IMR-90 (cell line): Measurements from ENCODE around the gene ELAVL4. TPM values are rescaled to one million over a fixed set of nuclear protein-coding genes. Genes with fewer than 3 reads are reported as not detected.

ENCODE experiments used
- ATAC-seq: fragments of 200-7000 bp; cut with Tn5 transposase; 2 replicates; pipeline ENCODE4 v1.9.1; 2020; ENCODE audit warnings: low read depth, mild to moderate bottlenecking, moderate library complexity
- BruUV-seq: library from RNA; stranded (reverse); fragments of 400-500 nt; replicated peaks from 2 replicates; lab custom pipeline; 2021; lab: Mats Ljungman, UMichigan
- CTCF ChIA-PET: fragments of 300-600 bp; formaldehyde crosslinking; extraction: SDS; loops from one replicate; lab custom pipeline; 2021; ENCODE audit warnings: antibody characterized with exemption; lab: Yijun Ruan, JAX
- POLR2A ChIA-PET: fragments of 300-600 bp; sonication (Branson Sonifier 250); formaldehyde crosslinking; loops from one replicate; lab custom pipeline; 2022; ENCODE audit warnings: antibody characterized with exemption; ENCODE audit not compliant: unreplicated experiment; lab: Charles Lee
- DNase-seq: peaks from one replicate; pipeline ENCODE4 v3.0.0; 2013
- H2AFZ ChIP-seq: replicated peaks from 2 replicates; pipeline ENCODE3; 2013; ENCODE audit warnings: low read length, mild to moderate bottlenecking; ENCODE audit not compliant: poor library complexity
- H2AK5ac ChIP-seq: 2 replicates; pipeline ENCODE4 v1.6.1; 2013; ENCODE audit warnings: low read depth, low read length, inconsistent platforms
- H2AK9ac ChIP-seq: replicated peaks from 2 replicates; pipeline ENCODE3; 2013; ENCODE audit warnings: mild to moderate bottlenecking, low read depth, low read length, moderate library complexity; ENCODE audit not compliant: poor library complexity
- H2BK120ac ChIP-seq: 2 replicates; pipeline ENCODE4 v1.6.1; 2013; ENCODE audit warnings: low read depth, low read length, inconsistent platforms
- H2BK15ac ChIP-seq: 3 replicates; pipeline ENCODE4 v1.6.1; 2013; ENCODE audit warnings: low read depth, low read length, inconsistent platforms
- H2BK20ac ChIP-seq: 2 replicates; pipeline ENCODE4 v1.6.1; 2013; ENCODE audit warnings: low read depth, mild to moderate bottlenecking, inconsistent platforms, low read length, moderate library complexity
- H2BK5ac ChIP-seq: 2 replicates; pipeline ENCODE4 v1.6.1; 2013; ENCODE audit warnings: mild to moderate bottlenecking, low read depth, low read length, inconsistent platforms; ENCODE audit not compliant: poor library complexity, severe bottlenecking
- H3K14ac ChIP-seq: replicated peaks from 2 replicates; pipeline ENCODE4 v1.6.1; 2013; ENCODE audit warnings: low read depth, low read length, inconsistent platforms
- H3K18ac ChIP-seq: 2 replicates; pipeline ENCODE4 v1.6.1; 2013; ENCODE audit warnings: low read depth, low read length, control low read depth
- H3K23ac ChIP-seq: 2 replicates; pipeline ENCODE4 v1.6.1; 2013; ENCODE audit warnings: low read depth, low read length, inconsistent platforms
- H3K27ac ChIP-seq: 2 replicates; pipeline ENCODE4 v1.5.1; 2013; ENCODE audit warnings: mild to moderate bottlenecking, control low read depth, low read length; ENCODE audit not compliant: insufficient read depth
- H3K27me3 ChIP-seq: 2 replicates; pipeline ENCODE4 v1.6.1; 2013; ENCODE audit warnings: low read length; ENCODE audit not compliant: control insufficient read depth, insufficient read depth
- H3K36me3 ChIP-seq: 2 replicates; pipeline ENCODE4 v1.6.1; 2013; ENCODE audit warnings: low read length, mixed read lengths; ENCODE audit not compliant: control insufficient read depth, insufficient read depth
- H3K4ac ChIP-seq: 2 replicates; pipeline ENCODE4 v1.6.1; 2013; ENCODE audit warnings: low read depth, low read length, inconsistent platforms
- H3K4me1 ChIP-seq: 2 replicates; pipeline ENCODE4 v1.6.1; 2013; ENCODE audit warnings: low read length, mixed read lengths; ENCODE audit not compliant: control insufficient read depth, insufficient read depth
- H3K4me2 ChIP-seq: 2 replicates; pipeline ENCODE4 v1.6.1; 2013; ENCODE audit warnings: low read depth, mild to moderate bottlenecking, control low read depth, low read length, moderate library complexity
- H3K4me3 ChIP-seq: 2 replicates; pipeline ENCODE4 v1.5.1; 2013; ENCODE audit warnings: low read depth, mild to moderate bottlenecking, control low read depth, low read length, moderate library complexity; ENCODE audit not compliant: insufficient read depth
- H3K56ac ChIP-seq: 2 replicates; pipeline ENCODE4 v1.6.1; 2013; ENCODE audit warnings: low read length, inconsistent platforms; ENCODE audit not compliant: insufficient read depth; ENCODE audit errors: extremely low read depth
- H3K79me1 ChIP-seq, 2 experiments: 2 replicates each; pipeline ENCODE4 v1.6.1; 2013; ENCODE audit warnings: low read length in 2 of 2, inconsistent platforms in 1 of 2, low read depth in 1 of 2
- H3K9ac ChIP-seq: 2 replicates; pipeline ENCODE4 v1.6.1; 2013; ENCODE audit warnings: low read depth, low read length, control low read depth
- H3K9me1 ChIP-seq: 2 replicates; pipeline ENCODE4 v1.6.1; 2013; ENCODE audit warnings: low read length, inconsistent platforms; ENCODE audit not compliant: insufficient read depth
- H3K9me3 ChIP-seq: 2 replicates; pipeline ENCODE4 v1.6.1; 2013; ENCODE audit warnings: low read length; ENCODE audit not compliant: control insufficient read depth, insufficient read depth
- H4K20me1 ChIP-seq: 2 replicates; pipeline ENCODE4 v1.6.1; 2013; ENCODE audit warnings: low read length, inconsistent platforms; ENCODE audit not compliant: insufficient read depth
- H4K5ac ChIP-seq: 2 replicates; pipeline ENCODE4 v1.6.1; 2013; ENCODE audit warnings: mild to moderate bottlenecking, low read depth, low read length, control low read depth
- H4K8ac ChIP-seq, 2 experiments: 2 replicates each; pipeline ENCODE4 v1.6.1; 2013; ENCODE audit warnings: low read depth in 2 of 2, low read length in 2 of 2, control low read depth in 1 of 2, inconsistent platforms in 1 of 2
- H4K91ac ChIP-seq: 2 replicates; pipeline ENCODE4 v1.6.1; 2013; ENCODE audit warnings: low read depth, low read length, inconsistent platforms; ENCODE audit not compliant: insufficient read depth
- CTCF ChIP-seq: conservative IDR thresholded peaks from 2 replicates; pipeline ENCODE4 v1.5.1; 2012; ENCODE audit warnings: mild to moderate bottlenecking, low read depth, low read length, improper control_type of control experiment
- MAFK ChIP-seq: IDR thresholded peaks from 2 replicates; pipeline ENCODE4 v1.6.1; 2012; ENCODE audit warnings: low read depth, low read length, improper control_type of control experiment
- MAZ ChIP-seq: IDR thresholded peaks from 2 replicates; pipeline ENCODE4 v1.6.1; 2012; ENCODE audit warnings: low read depth, mild to moderate bottlenecking, low read length, improper control_type of control experiment, moderate library complexity, borderline replicate concordance
- MXI1 ChIP-seq: IDR thresholded peaks from 2 replicates; pipeline ENCODE4 v1.6.1; 2012; ENCODE audit warnings: low read depth, mild to moderate bottlenecking, low read length, moderate library complexity, borderline replicate concordance
- NFE2L2 ChIP-seq: fragments of 150-350 bp; IDR thresholded peaks from 2 replicates; pipeline ENCODE4 v1.6.1; 2016; ENCODE audit warnings: low read depth, mild to moderate bottlenecking, low read length
- POLR2A ChIP-seq: IDR thresholded peaks from 2 replicates; pipeline ENCODE4 v1.6.1; 2012; ENCODE audit warnings: mild to moderate bottlenecking, low read depth, low read length
- RCOR1 ChIP-seq: IDR thresholded peaks from 2 replicates; pipeline ENCODE4 v1.6.1; 2012; ENCODE audit warnings: mild to moderate bottlenecking, low read length, improper control_type of control experiment; ENCODE audit not compliant: insufficient replicate concordance
- RFX5 ChIP-seq: IDR thresholded peaks from 2 replicates; pipeline ENCODE4 v1.8.0; 2012; ENCODE audit warnings: low read depth, mild to moderate bottlenecking, low read length, moderate library complexity
- USF2 ChIP-seq: fragments of 150-350 bp; IDR thresholded peaks from 2 replicates; pipeline ENCODE4 v1.6.1; 2017; ENCODE audit warnings: mild to moderate bottlenecking, antibody characterized with exemption, low read length, low read depth
- WGBS, 2 experiments: methylation state at CpG; one replicate each; pipeline versions ENCODE4 v1.1.5 to v1.1.7; 2013; ENCODE audit warnings: missing lambda C conversion rate in 2 of 2; ENCODE audit not compliant: insufficient read length in 1 of 2; ENCODE audit errors: extremely low coverage in 2 of 2; 5-methylcytosine and 5-hydroxymethylcytosine counted together
- dilution Hi-C: fragments of 300-500 bp; cut with HindIII; formaldehyde crosslinking; loops from one replicate; pipeline ENCODE4 v1.14.3; 2018; ENCODE audit warnings: low sequenced_read_pairs; ENCODE audit not compliant: unreplicated experiment
- in situ Hi-C: fragments of 300-500 bp; cut with MboI; formaldehyde crosslinking; loops from 3 replicates; pipeline ENCODE4 v1.14.3; 2019; ENCODE audit warnings: low sequenced_read_pairs, inconsistent platforms, mixed read lengths
- intact Hi-C: fragments of 100-400 bp; cut with micrococcal nuclease; formaldehyde crosslinking; loops from 2 replicates; pipeline ENCODE4 v1.10.0; 2022
- polyA plus RNA-seq, 3 experiments: library from polyadenylated mRNA; depleted of rRNA; stranded (reverse); fragments of >200 nt; gene quantifications; 2 replicates each; pipeline ENCODE4 v1.2.3, GENCODE V29; 2012; ENCODE audit warnings: low replicate concordance in 1 of 3
- total RNA-seq: library from RNA; depleted of rRNA; stranded (reverse); fragments of >200 nt; gene quantifications from 2 replicates; pipeline ENCODE4 v1.2.3, GENCODE V29; 2012

Gene ELAVL4
- total and polyA plus RNA-seq, 2 of the 4 experiments (the other 2 are of a cell fraction), result not detected

GRCh38 chr1:50218344-50219120, 109.8 kb downstream of the ELAVL4 start:
- H4K8ac ChIP-seq, result no peak overlapping the region
- dilution Hi-C loops, result no loop called here
- H2AK5ac ChIP-seq, result no peak overlapping the region
- intact Hi-C loops, result no loop called here
- H3K9me1 ChIP-seq, result no peaks in the 10 kb centered on the region
- peaks cover 8% of the 10 kb centered on the region for H3K9me3 ChIP-seq
- H2BK120ac ChIP-seq, result no peak overlapping the region
- H3K56ac ChIP-seq, result no peak overlapping the region
- ChIA-PET CTCF (no interaction called here), POLR2A (no interaction called here)
- no peak overlapping the region for H3K4ac ChIP-seq
- H3K4me2 ChIP-seq, result no peak overlapping the region
- H3K36me3 ChIP-seq, result no peaks in the 10 kb centered on the region
- H3K4me3 ChIP-seq, result no peak overlapping the region
- no peak overlapping the region for H3K14ac ChIP-seq
- no peak overlapping the region for H3K23ac ChIP-seq
- H4K91ac ChIP-seq, result no peak overlapping the region
- WGBS, 2 experiments, result no CpG with 5 or more reads among the region's 7 CpGs
- H4K5ac ChIP-seq, result no peak overlapping the region
- no peak overlapping the region for H2BK15ac ChIP-seq
- H2BK20ac ChIP-seq, result no peak overlapping the region
- no peak overlapping the region for H3K18ac ChIP-seq
- H4K20me1 ChIP-seq, result no peaks in the 10 kb centered on the region
- no peak overlapping the region for H2BK5ac ChIP-seq
- no peak overlapping the region for H2AFZ ChIP-seq
- no peaks in the 10 kb centered on the region for H3K79me1 ChIP-seq
- H3K9ac ChIP-seq, result no peak overlapping the region
- in situ Hi-C loops, result no loop called here
- no TSS peak for BruUV-seq
- H3K27me3 ChIP-seq, result no peaks in the 10 kb centered on the region
- TF ChIP-seq MAZ, result no peak
- no peak for TF ChIP-seq POLR2A
- no peak for TF ChIP-seq RFX5
- no peak for TF ChIP-seq MXI1
- TF ChIP-seq USF2, result no peak
- no peak for TF ChIP-seq CTCF
- TF ChIP-seq MAFK, result no peak
- no peak for TF ChIP-seq RCOR1
- TF ChIP-seq NFE2L2, result no peak
- DNase-seq (no peak), ATAC-seq (no peak)
- H3K27ac ChIP-seq, result no peak overlapping the region
- no peaks in the 10 kb centered on the region for H3K4me1 ChIP-seq
- H2AK9ac ChIP-seq, result no peak overlapping the region
